Measurements from ENCODE around the gene MDFI. TPM values are rescaled to one million over a fixed set of nuclear protein-coding genes. Genes with fewer than 3 reads are reported as not detected.
A peak's percentile ranks its signal among the peaks of the same experiment; 100 is the strongest.

The MDFI gene
- total and polyA plus RNA-seq, 2 donors = 6.2 to 7.8 TPM

DNA sequence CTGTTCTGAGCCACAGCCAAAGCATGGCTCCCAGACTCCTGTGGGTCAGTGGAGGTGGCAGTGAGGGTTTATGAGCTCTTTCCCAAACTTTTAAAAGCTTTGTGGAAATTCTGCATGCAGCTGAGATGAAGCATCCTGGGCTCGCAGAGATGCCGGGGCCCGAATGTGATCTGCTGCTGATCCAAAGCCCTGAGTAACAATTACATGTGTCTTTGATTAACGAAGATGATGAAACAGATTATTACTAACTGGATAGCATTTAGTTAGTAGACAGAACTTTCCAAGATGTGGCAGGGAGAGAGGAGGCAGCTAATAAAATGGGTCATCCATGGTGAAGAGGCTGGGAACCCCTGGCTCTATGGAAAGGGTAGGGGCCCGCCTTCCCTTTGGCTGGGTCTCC, 43.9 kb upstream of the MDFI start:
- Histone ChIP-seq H3K27me3 (ENCODE audit: control insufficient read depth in 2 of 2, insufficient read depth in 1 of 2, low read length in 1 of 2) (no peaks in the 10 kb centered on the region), H3K36me3 (ENCODE audit: control insufficient read depth in 2 of 2, insufficient read depth in 2 of 2, low read length in 1 of 2) (peaks cover 9 to 23% of the 10 kb centered on the region in 2 donors), H3K9me3 (ENCODE audit: control insufficient read depth in 2 of 2, insufficient read depth in 1 of 2, low read length in 1 of 2) (no peaks in the 10 kb centered on the region), H3K4me1 (ENCODE audit: control insufficient read depth in 2 of 2, insufficient read depth in 2 of 2, low read length in 2 of 2) (peaks cover 4 to 17% of the 10 kb centered on the region in 2 donors), H3K27ac (ENCODE audit: low read depth in 1 of 2, low read length in 1 of 2) (no peak overlapping the region), H3K4me3 (ENCODE audit: low read length in 2 of 2) (no peak overlapping the region)
- WGBS = 97% methylated on average over 5 of the region's 5 CpGs
- DNase-seq (ENCODE audit: low read depth in 6 of 9, low spot score in 9 of 9) = no peak

DNA sequence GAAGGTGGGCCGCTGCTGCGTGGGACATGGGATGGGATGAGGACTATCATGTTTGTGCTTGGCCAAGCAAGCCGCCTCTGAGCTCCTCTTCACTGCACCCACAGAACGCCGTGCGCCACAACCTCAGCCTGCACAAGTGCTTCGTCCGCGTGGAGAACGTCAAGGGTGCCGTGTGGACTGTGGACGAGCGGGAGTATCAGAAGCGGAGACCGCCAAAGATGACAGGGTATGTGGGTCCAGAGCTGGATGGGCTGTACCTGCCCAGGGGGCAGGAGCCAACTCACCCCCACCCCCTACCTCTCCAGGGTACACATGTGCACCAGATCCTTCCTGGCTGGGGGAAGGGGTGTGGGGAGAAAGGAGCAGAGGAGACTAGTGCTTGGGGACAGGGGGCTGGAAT, 43.5 kb upstream of the MDFI start:
- Histone ChIP-seq H3K36me3 (ENCODE audit: control insufficient read depth in 2 of 2, insufficient read depth in 2 of 2, low read length in 1 of 2) (peaks cover 11 to 19% of the 10 kb centered on the region in 2 donors), H3K27ac (ENCODE audit: low read depth in 1 of 2, low read length in 1 of 2) (no peak overlapping the region), H3K27me3 (ENCODE audit: control insufficient read depth in 2 of 2, insufficient read depth in 1 of 2, low read length in 1 of 2) (no peaks in the 10 kb centered on the region), H3K4me3 (ENCODE audit: low read length in 2 of 2) (no peak overlapping the region), H3K9me3 (ENCODE audit: control insufficient read depth in 2 of 2, insufficient read depth in 1 of 2, low read length in 1 of 2) (no peaks in the 10 kb centered on the region), H3K4me1 (ENCODE audit: control insufficient read depth in 2 of 2, insufficient read depth in 2 of 2, low read length in 2 of 2) (peaks cover 5 to 21% of the 10 kb centered on the region in 2 donors)
- no peak for DNase-seq (ENCODE audit: low read depth in 6 of 9, low spot score in 9 of 9)
- WGBS = 95% methylated on average over 15 of the region's 15 CpGs

DNA sequence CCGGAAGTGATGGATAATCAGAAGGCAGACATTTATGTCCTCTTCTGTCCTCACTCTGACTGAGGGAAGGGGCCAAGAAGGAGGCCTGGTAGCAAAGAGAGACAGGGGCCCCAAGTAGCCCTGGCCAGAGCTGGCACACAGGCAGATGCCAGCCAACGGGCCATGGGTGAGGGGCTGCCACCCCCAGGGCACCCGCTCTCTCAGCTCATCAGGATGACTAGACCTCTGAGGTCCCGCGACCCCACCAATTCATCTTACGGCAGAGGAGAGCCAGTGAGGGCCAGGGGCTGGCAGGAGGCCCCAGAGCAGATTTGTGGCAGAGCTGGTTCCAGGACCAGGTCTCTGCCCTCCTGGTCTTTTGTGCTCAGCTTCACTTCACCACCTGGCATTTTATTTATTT, 43.1 kb upstream of the MDFI start:
- H3K27me3 ChIP-seq (ENCODE audit: control insufficient read depth in 2 of 2, insufficient read depth in 1 of 2, low read length in 1 of 2) = no peaks in the 10 kb centered on the region
- no peaks in the 10 kb centered on the region for H3K9me3 ChIP-seq (ENCODE audit: control insufficient read depth in 2 of 2, insufficient read depth in 1 of 2, low read length in 1 of 2)
- peaks cover 5 to 25% of the 10 kb centered on the region in 2 donors for H3K4me1 ChIP-seq (ENCODE audit: control insufficient read depth in 2 of 2, insufficient read depth in 2 of 2, low read length in 2 of 2)
- H3K4me3 ChIP-seq (ENCODE audit: low read length in 2 of 2) = no peak overlapping the region
- WGBS = 98% methylated on average over 6 of the region's 6 CpGs
- no peak for DNase-seq (ENCODE audit: low read depth in 6 of 9, low spot score in 9 of 9)
- peaks cover 11 to 15% of the 10 kb centered on the region in 2 donors for H3K36me3 ChIP-seq (ENCODE audit: control insufficient read depth in 2 of 2, insufficient read depth in 2 of 2, low read length in 1 of 2)
- H3K27ac ChIP-seq (ENCODE audit: low read depth in 1 of 2, low read length in 1 of 2) = no peak overlapping the region

DNA sequence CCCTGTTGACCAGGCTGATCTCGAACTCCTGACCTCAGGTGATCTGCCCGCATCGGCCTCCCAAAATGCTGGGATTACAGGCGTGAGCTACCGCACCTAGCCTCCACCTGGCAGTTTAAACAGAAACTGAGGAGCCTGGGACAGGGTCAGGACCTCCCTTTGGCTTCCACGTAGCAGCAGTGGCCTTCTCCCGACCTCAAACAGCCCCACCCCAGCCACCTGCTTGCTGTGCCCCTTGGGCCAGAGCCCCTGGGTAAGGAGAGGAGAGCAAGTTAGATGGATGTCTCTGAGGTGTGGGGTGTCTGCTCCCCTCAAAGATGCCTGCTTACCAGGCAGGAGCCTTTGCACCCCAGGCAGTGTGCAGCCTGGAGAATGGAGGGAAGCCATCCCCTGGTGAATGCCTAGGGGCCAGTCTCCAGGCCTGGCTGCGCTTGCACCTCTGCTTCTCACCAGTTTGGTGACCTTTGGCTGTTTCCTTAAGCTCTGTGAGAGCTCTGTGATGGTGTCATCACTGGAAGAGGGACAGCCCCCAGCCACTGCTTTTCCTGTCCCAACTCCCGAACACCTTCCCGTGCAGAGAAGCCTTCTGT, 42.1 kb upstream of the MDFI start:
- Histone ChIP-seq H3K36me3 (ENCODE audit: control insufficient read depth in 2 of 2, insufficient read depth in 2 of 2, low read length in 1 of 2) (peaks cover 7 to 9% of the 10 kb centered on the region in 2 donors), H3K4me3 (ENCODE audit: low read length in 2 of 2) (no peak overlapping the region), H3K27me3 (ENCODE audit: control insufficient read depth in 2 of 2, insufficient read depth in 1 of 2, low read length in 1 of 2) (no peaks in the 10 kb centered on the region), H3K9me3 (ENCODE audit: control insufficient read depth in 2 of 2, insufficient read depth in 1 of 2, low read length in 1 of 2) (no peaks in the 10 kb centered on the region), H3K27ac (ENCODE audit: low read depth in 1 of 2, low read length in 1 of 2) (no peak overlapping the region), H3K4me1 (ENCODE audit: control insufficient read depth in 2 of 2, insufficient read depth in 2 of 2, low read length in 2 of 2) (peaks cover 5 to 31% of the 10 kb centered on the region in 2 donors)
- no peak for DNase-seq (ENCODE audit: low read depth in 6 of 9, low spot score in 9 of 9)
- WGBS = 97% methylated on average over 10 of the region's 10 CpGs

DNA sequence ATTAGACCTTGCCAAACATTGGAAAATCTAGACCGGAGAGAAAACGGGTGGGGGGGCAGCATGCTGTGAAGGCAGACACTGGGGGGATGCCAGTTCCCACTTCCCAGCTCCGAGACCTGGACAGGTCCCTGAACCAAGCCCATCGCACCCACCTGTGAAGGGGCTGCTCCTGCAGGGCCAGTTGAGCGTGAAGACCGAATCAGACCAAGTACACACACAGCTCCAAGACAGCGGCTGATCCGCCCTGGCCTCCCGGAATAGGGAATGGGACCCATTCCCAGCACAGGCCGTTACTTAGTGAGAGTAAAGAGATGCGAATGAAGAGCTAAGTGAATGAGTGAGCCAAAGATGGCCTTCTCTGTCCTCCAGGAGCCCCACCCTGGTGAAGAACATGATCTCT, 41.5 kb upstream of the MDFI start:
- Histone ChIP-seq H3K9me3 (ENCODE audit: control insufficient read depth in 2 of 2, insufficient read depth in 1 of 2, low read length in 1 of 2) (no peaks in the 10 kb centered on the region), H3K27ac (ENCODE audit: low read depth in 1 of 2, low read length in 1 of 2) (no peak overlapping the region), H3K4me1 (ENCODE audit: control insufficient read depth in 2 of 2, insufficient read depth in 2 of 2, low read length in 2 of 2) (peaks cover 5 to 31% of the 10 kb centered on the region in 2 donors), H3K4me3 (ENCODE audit: low read length in 2 of 2) (no peak overlapping the region), H3K36me3 (ENCODE audit: control insufficient read depth in 2 of 2, insufficient read depth in 2 of 2, low read length in 1 of 2) (peaks cover 7 to 9% of the 10 kb centered on the region in 2 donors), H3K27me3 (ENCODE audit: control insufficient read depth in 2 of 2, insufficient read depth in 1 of 2, low read length in 1 of 2) (no peaks in the 10 kb centered on the region)
- DNase-seq (ENCODE audit: low read depth in 6 of 9, low spot score in 9 of 9) = no peak
- 96% methylated on average over 11 of the region's 11 CpGs for WGBS

DNA sequence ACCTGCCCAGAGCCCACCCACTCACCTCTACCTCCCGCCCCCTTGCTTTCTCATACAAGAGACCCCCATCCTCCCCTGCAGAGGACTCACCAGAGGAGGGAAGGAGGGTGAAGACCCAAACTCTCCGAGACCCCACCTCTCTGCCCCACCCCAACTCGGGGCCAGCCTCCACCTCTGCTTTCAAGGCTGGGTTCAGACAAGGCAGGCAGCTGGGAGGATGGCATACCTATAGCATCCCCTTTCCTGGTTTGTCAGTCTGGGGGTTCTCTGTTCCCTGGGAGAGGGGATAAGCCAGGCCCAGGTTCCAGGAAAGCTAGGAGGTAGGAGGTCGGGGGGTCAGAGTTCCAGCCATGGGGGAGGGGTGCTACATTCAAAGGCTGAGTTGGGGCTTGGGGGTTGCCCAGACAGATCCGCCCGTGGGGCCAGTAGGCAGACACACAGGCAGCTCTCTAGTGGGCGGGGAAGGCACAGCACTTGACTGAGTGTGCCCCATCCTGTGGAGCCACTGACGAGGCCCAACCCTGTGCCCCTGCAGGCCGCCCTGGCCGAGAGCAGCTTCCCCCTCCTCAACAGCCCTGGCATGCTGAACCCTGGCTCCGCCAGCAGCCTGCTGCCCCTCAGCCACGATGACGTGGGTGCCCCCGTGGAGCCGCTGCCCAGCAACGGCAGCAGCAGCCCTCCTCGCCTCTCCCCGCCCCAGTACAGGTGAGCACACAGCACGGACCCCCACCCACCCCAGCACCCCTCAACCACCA, 40.8 kb upstream of the MDFI start:
- Histone ChIP-seq H3K36me3 (ENCODE audit: control insufficient read depth in 2 of 2, insufficient read depth in 2 of 2, low read length in 1 of 2) (peaks cover 7 to 9% of the 10 kb centered on the region in 2 donors), H3K4me3 (ENCODE audit: low read length in 2 of 2) (no peak overlapping the region), H3K27ac (ENCODE audit: low read depth in 1 of 2, low read length in 1 of 2) (no peak overlapping the region), H3K4me1 (ENCODE audit: control insufficient read depth in 2 of 2, insufficient read depth in 2 of 2, low read length in 2 of 2) (peaks cover 5 to 34% of the 10 kb centered on the region in 2 donors), H3K9me3 (ENCODE audit: control insufficient read depth in 2 of 2, insufficient read depth in 1 of 2, low read length in 1 of 2) (no peaks in the 10 kb centered on the region), H3K27me3 (ENCODE audit: control insufficient read depth in 2 of 2, insufficient read depth in 1 of 2, low read length in 1 of 2) (no peaks in the 10 kb centered on the region)
- peak in 1 of 9 donors; percentile 27 for DNase-seq (ENCODE audit: low read depth in 6 of 9, low spot score in 9 of 9)
- WGBS = 92% methylated on average over 19 of the region's 19 CpGs

DNA sequence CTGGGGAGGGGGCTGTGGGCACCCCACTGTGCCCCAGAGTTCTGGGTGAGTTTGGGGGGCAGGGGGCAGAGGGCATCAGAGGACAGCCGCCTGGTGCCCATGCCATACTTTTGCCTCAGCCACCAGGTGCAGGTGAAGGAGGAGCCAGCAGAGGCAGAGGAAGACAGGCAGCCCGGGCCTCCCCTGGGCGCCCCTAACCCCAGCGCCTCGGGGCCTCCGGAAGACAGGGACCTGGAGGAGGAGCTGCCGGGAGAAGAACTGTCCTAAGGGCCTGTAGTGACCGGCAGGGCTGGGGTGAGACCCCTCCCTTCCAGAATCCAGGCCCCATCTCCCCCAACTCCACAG, 39.6 kb upstream of the MDFI start:
- H3K4me1 ChIP-seq (ENCODE audit: control insufficient read depth in 2 of 2, insufficient read depth in 2 of 2, low read length in 2 of 2) = peaks cover 5 to 44% of the 10 kb centered on the region in 2 donors
- peak in 1 of 9 donors; percentile 63 for DNase-seq (ENCODE audit: low read depth in 6 of 9, low spot score in 9 of 9)
- H3K4me3 ChIP-seq (ENCODE audit: low read length in 2 of 2) = no peak overlapping the region
- peak overlapping the region in 1 of 2 donors; percentile 74 for H3K27ac ChIP-seq (ENCODE audit: low read depth in 1 of 2, low read length in 1 of 2)
- H3K27me3 ChIP-seq (ENCODE audit: control insufficient read depth in 2 of 2, insufficient read depth in 1 of 2, low read length in 1 of 2) = no peaks in the 10 kb centered on the region
- WGBS = 88% methylated on average over 8 of the region's 8 CpGs
- H3K36me3 ChIP-seq (ENCODE audit: control insufficient read depth in 2 of 2, insufficient read depth in 2 of 2, low read length in 1 of 2) = peaks cover 2 to 9% of the 10 kb centered on the region in 2 donors
- H3K9me3 ChIP-seq (ENCODE audit: control insufficient read depth in 2 of 2, insufficient read depth in 1 of 2, low read length in 1 of 2) = no peaks in the 10 kb centered on the region

DNA sequence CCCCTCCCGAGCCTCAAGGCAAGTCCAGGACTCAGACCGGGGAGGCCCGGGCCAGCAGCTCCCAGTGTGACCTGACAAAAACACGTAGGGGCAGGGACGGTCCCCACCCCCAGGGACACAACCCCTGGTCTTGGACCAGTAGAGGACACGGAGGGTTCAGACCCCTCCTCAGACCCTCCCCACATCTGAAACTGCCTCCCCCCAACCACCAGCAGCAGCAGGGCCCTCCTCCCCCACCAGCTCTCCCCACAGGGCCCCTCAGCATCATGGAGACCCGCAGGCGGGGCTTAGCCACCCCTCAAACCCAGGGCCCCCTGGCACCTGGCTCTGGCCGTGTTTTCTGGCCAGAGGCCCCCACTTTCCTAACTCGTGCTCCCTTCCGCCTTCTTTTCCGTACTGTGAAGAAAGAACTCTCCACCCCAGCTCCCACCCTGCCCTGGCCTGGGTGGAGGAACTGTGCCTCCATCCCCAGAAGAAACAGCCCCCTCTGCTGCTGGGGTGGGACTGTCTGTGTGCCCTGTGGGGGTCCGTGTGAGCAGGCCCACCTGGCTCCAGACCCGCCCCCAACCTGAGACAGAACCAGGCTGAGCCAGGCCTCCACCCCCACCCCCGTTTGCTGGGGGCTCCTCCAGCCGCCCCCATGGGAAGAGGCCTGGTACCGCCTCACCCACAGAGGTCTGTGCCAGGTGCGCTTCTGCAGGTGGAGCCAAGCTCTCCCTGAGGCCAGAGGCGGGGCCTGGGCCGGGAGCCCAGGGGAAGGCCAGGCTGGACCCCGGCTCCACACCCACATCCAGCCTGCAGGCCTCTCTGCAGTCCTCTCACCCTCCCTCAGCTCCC, 39.0 kb upstream of the MDFI start:
- H3K36me3 ChIP-seq (ENCODE audit: control insufficient read depth in 2 of 2, insufficient read depth in 2 of 2, low read length in 1 of 2) = peaks cover 2 to 9% of the 10 kb centered on the region in 2 donors
- peak in 1 of 9 donors; percentile 64 for DNase-seq (ENCODE audit: low read depth in 6 of 9, low spot score in 9 of 9)

More for the DNA sequence above, 39.0 kb upstream of the MDFI start:
- Histone ChIP-seq H3K27me3 (ENCODE audit: control insufficient read depth in 2 of 2, insufficient read depth in 1 of 2, low read length in 1 of 2) (no peaks in the 10 kb centered on the region), H3K9me3 (ENCODE audit: control insufficient read depth in 2 of 2, insufficient read depth in 1 of 2, low read length in 1 of 2) (no peaks in the 10 kb centered on the region), H3K27ac (ENCODE audit: low read depth in 1 of 2, low read length in 1 of 2) (peak overlapping the region in 1 of 2 donors; percentile 74), H3K4me1 (ENCODE audit: control insufficient read depth in 2 of 2, insufficient read depth in 2 of 2, low read length in 2 of 2) (peaks cover 5 to 44% of the 10 kb centered on the region in 2 donors), H3K4me3 (ENCODE audit: low read length in 2 of 2) (no peak overlapping the region)
- WGBS = 74% methylated on average over 21 of the region's 21 CpGs
